WERI-Rb-1 (cell line): ENCODE results near the gene EMILIN2.
"Not testable (repeated sequence)": the region's sequence is repeated elsewhere in the genome, so short reads cannot be mapped to it uniquely, and the experiment has no call there.

Source experiments
- DNase-seq: peaks from one replicate; pipeline ENCODE4 v3.0.0-alpha.2; 2020
- H3K27ac ChIP-seq: fragments of 250-450 bp; sonication (Bioruptor Pico); 2 replicates; pipeline ENCODE4 v1.5.1; 2020; ENCODE audit warnings: mild to moderate bottlenecking, moderate library complexity
- H3K27me3 ChIP-seq: fragments of 250-450 bp; sonication (Bioruptor Pico); 2 replicates; pipeline ENCODE4 v1.5.1; 2021; ENCODE audit warnings: mild to moderate bottlenecking, low read depth, moderate library complexity; ENCODE audit not compliant: insufficient read depth, severe bottlenecking
- H3K36me3 ChIP-seq: fragments of 250-450 bp; sonication (Bioruptor Pico); 2 replicates; pipeline ENCODE4 v1.5.1; 2020; ENCODE audit warnings: mild to moderate bottlenecking, moderate library complexity
- H3K4me3 ChIP-seq: 2 replicates; pipeline ENCODE4 v1.5.1; 2011; ENCODE audit warnings: low read depth, mild to moderate bottlenecking, control low read depth, low read length
- H3K9me3 ChIP-seq: fragments of 250-450 bp; sonication (Bioruptor Pico); 2 replicates; pipeline ENCODE4 v1.5.1; 2021; ENCODE audit warnings: mild to moderate bottlenecking, moderate library complexity; ENCODE audit not compliant: severe bottlenecking
- TF ChIP-seq, protein P1 (sequence below): IDR thresholded peaks from 2 replicates; pipeline ENCODE4 v1.5.1; 2011; ENCODE audit warnings: low read depth, mild to moderate bottlenecking, control low read depth, inconsistent platforms, low read length

Gene EMILIN2

DNA sequence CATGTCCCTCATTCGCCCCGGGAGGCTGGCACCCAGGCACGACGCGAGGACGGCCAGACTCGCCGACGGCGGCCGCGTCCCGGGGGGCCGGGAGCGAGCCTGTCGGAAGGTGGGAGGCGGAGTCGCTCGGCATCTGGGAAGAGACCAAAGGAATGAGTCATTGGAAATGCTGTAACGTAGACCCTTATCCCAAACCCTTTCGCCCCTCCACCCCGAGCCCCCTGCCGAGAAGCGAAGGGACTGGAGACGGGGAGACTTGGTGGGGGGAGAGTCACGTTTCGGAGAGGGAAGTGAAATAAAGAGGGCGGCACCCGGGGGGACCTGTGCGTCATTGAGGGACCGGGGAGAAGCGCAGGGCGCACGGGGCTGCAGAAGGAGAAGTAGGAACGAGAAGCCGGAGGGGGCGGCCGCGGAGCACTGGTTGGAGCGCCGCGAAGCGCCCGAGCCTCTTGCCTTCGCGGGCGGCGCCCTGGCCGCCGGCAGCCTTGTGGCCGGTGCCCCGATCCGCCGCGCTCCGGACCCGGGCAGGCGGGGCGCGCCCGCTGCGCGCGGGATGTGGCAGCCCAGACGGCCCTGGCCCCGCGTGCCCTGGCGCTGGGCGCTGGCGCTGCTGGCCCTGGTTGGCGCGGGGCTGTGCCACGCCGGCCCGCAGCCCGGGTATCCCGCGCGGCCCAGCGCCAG is at the start of gene EMILIN2:
EMILIN2 (plus strand) TSS at position 371 of the 681 bp plus-strand sequence; CDS start at position 554, 183 bp downstream.
- Histone ChIP-seq H3K4me3 (peak within 1 kb of the TSS; percentile 59), H3K27ac (no peak within 1 kb of the TSS), H3K9me3 (no peaks in the 10 kb centered on the region), H3K36me3 (no peaks in the 10 kb centered on the region), H3K27me3 (peaks cover 42% of the 10 kb centered on the region)
- TF ChIP-seq, protein P1, sequence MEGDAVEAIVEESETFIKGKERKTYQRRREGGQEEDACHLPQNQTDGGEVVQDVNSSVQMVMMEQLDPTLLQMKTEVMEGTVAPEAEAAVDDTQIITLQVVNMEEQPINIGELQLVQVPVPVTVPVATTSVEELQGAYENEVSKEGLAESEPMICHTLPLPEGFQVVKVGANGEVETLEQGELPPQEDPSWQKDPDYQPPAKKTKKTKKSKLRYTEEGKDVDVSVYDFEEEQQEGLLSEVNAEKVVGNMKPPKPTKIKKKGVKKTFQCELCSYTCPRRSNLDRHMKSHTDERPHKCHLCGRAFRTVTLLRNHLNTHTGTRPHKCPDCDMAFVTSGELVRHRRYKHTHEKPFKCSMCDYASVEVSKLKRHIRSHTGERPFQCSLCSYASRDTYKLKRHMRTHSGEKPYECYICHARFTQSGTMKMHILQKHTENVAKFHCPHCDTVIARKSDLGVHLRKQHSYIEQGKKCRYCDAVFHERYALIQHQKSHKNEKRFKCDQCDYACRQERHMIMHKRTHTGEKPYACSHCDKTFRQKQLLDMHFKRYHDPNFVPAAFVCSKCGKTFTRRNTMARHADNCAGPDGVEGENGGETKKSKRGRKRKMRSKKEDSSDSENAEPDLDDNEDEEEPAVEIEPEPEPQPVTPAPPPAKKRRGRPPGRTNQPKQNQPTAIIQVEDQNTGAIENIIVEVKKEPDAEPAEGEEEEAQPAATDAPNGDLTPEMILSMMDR = no peak
- no peak for DNase-seq

DNA sequence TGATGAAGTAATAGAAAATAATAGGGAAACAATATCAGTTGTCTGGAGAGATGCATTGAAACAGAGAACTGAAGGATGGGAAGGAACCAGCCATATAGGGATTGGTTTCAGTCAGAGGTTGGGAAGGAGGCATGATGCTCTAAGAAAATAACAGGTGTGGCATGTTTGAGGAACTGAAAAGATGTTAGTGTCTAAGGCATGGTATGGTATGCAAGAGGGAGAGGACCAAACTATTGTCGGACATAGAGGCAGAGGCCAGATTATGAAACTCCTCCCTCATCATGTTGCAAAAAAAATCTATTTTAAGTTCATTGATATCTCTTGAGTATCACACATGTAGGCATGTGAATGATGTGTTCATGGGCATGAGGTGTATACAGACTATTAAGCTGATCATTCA is 48.9 kb upstream of the EMILIN2 start:
- peaks cover 36% of the 10 kb centered on the region for H3K36me3 ChIP-seq
- no peak for DNase-seq
- H3K27me3 ChIP-seq = no peaks in the 10 kb centered on the region
- no peaks in the 10 kb centered on the region for H3K9me3 ChIP-seq
- H3K27ac ChIP-seq = no peak overlapping the region
- H3K4me3 ChIP-seq = no peak overlapping the region
- TF ChIP-seq, protein P1 = no peak

DNA sequence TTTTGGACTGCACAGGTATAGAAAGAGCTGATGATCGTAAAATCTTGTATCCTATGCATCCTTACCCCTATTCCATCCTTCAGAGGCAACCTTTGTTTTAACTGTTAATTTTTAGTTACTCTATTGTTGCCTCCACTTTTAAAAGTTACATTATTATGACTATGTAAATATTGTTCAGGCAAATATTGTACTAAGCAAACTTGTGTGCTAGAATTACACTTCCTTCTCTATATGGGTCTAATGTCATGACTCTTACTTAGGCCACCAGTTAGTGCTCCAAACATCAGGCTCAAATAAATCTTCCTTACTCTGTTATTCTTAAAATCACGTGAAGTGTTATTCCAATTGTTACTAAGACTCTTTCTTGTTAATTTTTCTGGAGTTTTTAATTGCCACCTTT is 47.4 kb upstream of the EMILIN2 start:
- no peak overlapping the region for H3K27ac ChIP-seq
- H3K27me3 ChIP-seq = no peaks in the 10 kb centered on the region
- no peak for DNase-seq
- H3K4me3 ChIP-seq = no peak overlapping the region
- no peaks in the 10 kb centered on the region for H3K9me3 ChIP-seq
- TF ChIP-seq, protein P1 = no peak
- peaks cover 36% of the 10 kb centered on the region for H3K36me3 ChIP-seq

DNA sequence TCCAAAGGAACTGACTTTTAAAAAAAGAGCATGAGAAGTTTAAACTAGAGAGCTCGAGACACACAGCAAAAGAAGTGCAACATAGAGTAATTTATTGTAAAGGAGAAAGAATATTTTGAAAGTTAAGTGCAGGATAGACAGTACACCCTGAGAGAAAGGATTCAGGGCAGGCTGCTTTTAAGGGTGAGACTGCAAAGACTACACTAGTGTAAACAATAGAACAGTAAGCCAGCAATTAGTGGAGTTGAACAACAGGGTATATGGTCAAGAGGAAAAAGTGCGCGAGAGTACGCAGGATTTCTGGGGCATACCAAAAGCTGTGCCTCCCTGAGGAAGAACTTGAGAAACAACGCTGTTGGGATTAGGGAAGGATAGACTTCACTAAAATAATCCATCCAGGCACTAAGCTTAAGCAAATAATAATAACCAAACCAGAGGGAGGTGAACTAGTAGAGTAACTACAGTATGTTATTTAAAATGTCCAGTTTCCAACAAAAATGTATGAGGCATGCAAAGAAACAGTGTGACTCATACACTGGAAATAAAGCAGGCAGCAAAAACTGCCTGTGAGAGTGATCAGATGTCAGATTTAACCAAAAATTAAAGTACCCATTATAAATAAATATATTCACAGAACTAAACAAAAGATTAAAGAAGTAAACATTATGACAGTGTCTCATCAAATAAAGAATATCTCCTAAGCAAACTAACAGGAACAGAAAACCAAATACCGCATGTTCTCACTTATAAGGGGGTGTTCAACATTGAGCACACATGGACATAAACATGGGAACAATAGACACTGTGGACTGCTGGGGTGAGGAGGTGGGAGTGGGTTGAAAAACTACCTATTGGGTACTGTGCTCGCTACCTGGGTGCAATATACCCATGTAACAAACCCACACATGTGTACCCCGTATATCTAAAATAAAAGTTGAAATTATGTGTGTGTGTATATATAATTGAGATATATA is 40.5 kb upstream of the EMILIN2 start:
- H3K27ac ChIP-seq = no peak overlapping the region
- H3K4me3 ChIP-seq = no peak overlapping the region
- no peak for DNase-seq
- H3K36me3 ChIP-seq = peaks cover 4% of the 10 kb centered on the region; the same call in 1 of the 2 replicates
- TF ChIP-seq, protein P1 = no peak
- H3K9me3 ChIP-seq = peaks cover 4% of the 10 kb centered on the region
- no peaks in the 10 kb centered on the region for H3K27me3 ChIP-seq

DNA sequence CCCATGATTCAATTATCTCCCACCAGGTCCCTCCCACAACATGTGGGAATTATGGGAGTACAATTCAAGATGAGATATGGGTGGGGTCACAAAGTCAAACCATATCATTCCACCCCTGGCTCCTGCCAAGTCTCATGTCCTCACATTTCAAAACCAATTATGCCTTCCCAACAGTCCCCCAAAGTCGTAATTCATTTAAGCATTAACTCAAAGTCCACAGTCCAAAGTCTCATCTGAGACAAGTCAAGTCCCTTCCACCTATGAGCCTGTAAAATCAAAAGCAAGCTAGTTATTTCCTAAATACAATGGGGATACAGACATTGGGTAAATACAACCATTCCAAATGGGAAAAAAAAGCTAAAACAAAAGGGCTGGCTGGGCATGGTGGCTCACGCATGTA is 38.2 kb upstream of the EMILIN2 start:
- not testable (repeated sequence) for H3K4me3 ChIP-seq, H3K9me3 ChIP-seq, DNase-seq, H3K36me3 ChIP-seq, H3K27me3 ChIP-seq, H3K27ac ChIP-seq

DNA sequence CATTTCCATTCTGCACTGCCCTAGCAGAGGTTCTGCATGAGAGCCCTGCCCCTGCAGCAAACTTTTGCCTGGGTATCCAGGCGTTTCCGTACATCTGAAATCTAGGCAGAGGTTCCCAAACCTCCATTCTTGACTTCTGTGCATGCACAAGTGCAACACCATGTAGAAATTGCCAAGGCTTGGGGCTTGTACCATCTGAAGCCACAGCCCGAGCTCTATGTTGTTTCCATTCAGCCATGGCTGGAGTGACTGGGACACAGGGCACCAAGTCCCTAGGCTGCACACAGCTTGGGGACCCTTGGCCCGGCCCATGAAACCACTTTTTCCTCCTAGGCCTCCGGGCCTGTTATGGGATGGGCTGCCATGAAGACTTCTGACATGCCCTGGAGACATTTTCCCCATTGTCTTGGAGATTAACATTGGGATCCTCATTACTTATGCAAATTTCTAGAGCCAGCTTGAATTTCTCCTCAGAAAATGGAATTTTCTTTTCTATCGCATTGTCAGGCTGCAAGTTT is 37.1 kb upstream of the EMILIN2 start:
- H3K27me3 ChIP-seq, H3K36me3 ChIP-seq, DNase-seq, H3K27ac ChIP-seq, H3K4me3 ChIP-seq, H3K9me3 ChIP-seq: not testable (repeated sequence)
